Omental fat pad (tissue), 4 donors: ENCODE measurements around the gene KRT72. TPM values are rescaled to one million over a fixed set of nuclear protein-coding genes. Genes with fewer than 3 reads are reported as not detected.
"Not testable (repeated sequence)": the region's sequence is repeated elsewhere in the genome, so short reads cannot be mapped to it uniquely, and the experiment has no call there.

ENCODE experiments used
- ATAC-seq: fragments of 150-250 bp; one replicate; pipeline ENCODE4 v1.9.1; 2016; ENCODE audit warnings: mild to moderate bottlenecking, moderate library complexity; ENCODE audit not compliant: low FRiP score
- DNase-seq: peaks from one replicate; pipeline ENCODE4 v3.0.0-alpha.2; 2019; ENCODE audit warnings: low spot score
- CTCF ChIP-seq, 3 donors: fragments of 450-650 bp; IDR thresholded peaks; one replicate each; pipeline ENCODE4 v1.5.1; 2016 to 2017; ENCODE audit warnings: antibody characterized with exemption in 3 of 3, mild to moderate bottlenecking in 3 of 3, moderate library complexity in 2 of 3
- total RNA-seq, 4 donors: library from RNA; depleted of rRNA; stranded (reverse); fragments of >200 nt; gene quantifications; one replicate each; pipeline ENCODE4 v1.1.0, GENCODE V29; 2016

Gene KRT72
- total RNA-seq, 4 donors from 2014 or later: 0.31 TPM; not detected in 3

- DNase-seq: no peak
- no peak for ATAC-seq
- TF ChIP-seq CTCF (IDR thresholded peaks at IDR 0.05): no peak
These were observed 408 bp upstream of the KRT72 start for GRCh38 chr12:52601671-52602070.

GRCh38 chr12:52600475-52600874 lies 788 bp downstream of the KRT72 start:
- TF ChIP-seq CTCF (IDR thresholded peaks at IDR 0.05): no peak
- DNase-seq (no peak), ATAC-seq (no peak)

GRCh38 chr12:52600071-52600470 lies 1.2 kb downstream of the KRT72 start:
- DNase-seq (no peak), ATAC-seq (no peak)
- TF ChIP-seq CTCF (IDR thresholded peaks at IDR 0.05): no peak

- TF ChIP-seq CTCF (IDR thresholded peaks at IDR 0.05): no peak
- DNase-seq: no peak
- no peak for ATAC-seq
These were observed 2.3 kb downstream of the KRT72 start for GRCh38 chr12:52598966-52599365.

GRCh38 chr12:52594237-52594636 lies 7.0 kb downstream of the KRT72 start:
- DNase-seq, ATAC-seq: not testable (repeated sequence)

- no peak for ATAC-seq
- no peak for TF ChIP-seq CTCF (IDR thresholded peaks at IDR 0.05)
- DNase-seq: no peak
These were observed 9.7 kb downstream of the KRT72 start for GRCh38 chr12:52591521-52591920.

GRCh38 chr12:52590021-52590420 lies 11.2 kb downstream of the KRT72 start:
- DNase-seq (no peak), ATAC-seq (no peak)
- TF ChIP-seq CTCF (IDR thresholded peaks at IDR 0.05): no peak

- DNase-seq: no peak
- TF ChIP-seq CTCF (IDR thresholded peaks at IDR 0.05): no peak
- ATAC-seq: no peak
These were observed 13.7 kb downstream of the KRT72 start for GRCh38 chr12:52587563-52587962.
